PC-9 (cell line): ENCODE data around the gene CEBPA.

Experiments used
- EZH2 ChIP-seq: fragments of 200-600 bp; sonication (generic); IDR thresholded peaks from 2 replicates; pipeline ENCODE4 v1.8.0; 2017; ENCODE audit warnings: antibody characterized with exemption, low read depth
- TF ChIP-seq, protein P1 (sequence below): fragments of 200-600 bp; sonication (generic); conservative IDR thresholded peaks from 2 replicates; pipeline ENCODE4 v1.6.1; 2017; ENCODE audit warnings: mixed run types, antibody characterized with exemption, mild to moderate bottlenecking, moderate library complexity

DNA sequence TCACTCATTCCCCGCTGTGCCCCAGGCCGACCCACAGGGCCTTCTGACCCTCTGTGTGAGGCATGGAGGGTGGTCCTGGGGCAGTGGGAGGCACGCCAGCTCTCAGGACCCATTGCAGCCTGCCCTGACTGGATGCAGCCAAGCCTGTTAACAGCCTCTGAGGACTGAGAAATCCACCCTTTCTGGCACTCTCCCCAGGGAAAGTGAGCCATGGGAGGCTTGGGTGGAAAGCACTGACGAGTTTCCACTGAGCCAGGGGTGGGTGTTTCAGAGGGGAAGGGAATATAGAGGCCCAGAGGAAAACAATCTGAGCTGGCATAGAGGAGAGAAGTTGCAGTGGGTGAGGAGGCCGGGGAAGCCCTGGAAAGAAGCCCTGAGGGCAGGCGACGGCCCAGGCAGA, 46.1 kb downstream of the CEBPA start:
- TF ChIP-seq, protein P1, sequence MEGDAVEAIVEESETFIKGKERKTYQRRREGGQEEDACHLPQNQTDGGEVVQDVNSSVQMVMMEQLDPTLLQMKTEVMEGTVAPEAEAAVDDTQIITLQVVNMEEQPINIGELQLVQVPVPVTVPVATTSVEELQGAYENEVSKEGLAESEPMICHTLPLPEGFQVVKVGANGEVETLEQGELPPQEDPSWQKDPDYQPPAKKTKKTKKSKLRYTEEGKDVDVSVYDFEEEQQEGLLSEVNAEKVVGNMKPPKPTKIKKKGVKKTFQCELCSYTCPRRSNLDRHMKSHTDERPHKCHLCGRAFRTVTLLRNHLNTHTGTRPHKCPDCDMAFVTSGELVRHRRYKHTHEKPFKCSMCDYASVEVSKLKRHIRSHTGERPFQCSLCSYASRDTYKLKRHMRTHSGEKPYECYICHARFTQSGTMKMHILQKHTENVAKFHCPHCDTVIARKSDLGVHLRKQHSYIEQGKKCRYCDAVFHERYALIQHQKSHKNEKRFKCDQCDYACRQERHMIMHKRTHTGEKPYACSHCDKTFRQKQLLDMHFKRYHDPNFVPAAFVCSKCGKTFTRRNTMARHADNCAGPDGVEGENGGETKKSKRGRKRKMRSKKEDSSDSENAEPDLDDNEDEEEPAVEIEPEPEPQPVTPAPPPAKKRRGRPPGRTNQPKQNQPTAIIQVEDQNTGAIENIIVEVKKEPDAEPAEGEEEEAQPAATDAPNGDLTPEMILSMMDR: no peak
- TF ChIP-seq EZH2: no peak
